Measurements from ENCODE around the gene ARHGEF39. TPM values are rescaled to one million over a fixed set of nuclear protein-coding genes. Genes with fewer than 3 reads are reported as not detected.

The ARHGEF39 gene
- total RNA-seq, 4 donors from 2014 or later, result 1.5 to 3.6 (median 2.4) TPM; not detected in 1

- Histone ChIP-seq H3K4me3 (no peak overlapping the region), H3K9me3 (no peaks in the 10 kb centered on the region), H3K27ac (no peak overlapping the region), H3K27me3 (no peaks in the 10 kb centered on the region), H3K36me3 (no peaks in the 10 kb centered on the region), H3K4me1 (no peaks in the 10 kb centered on the region)
- TF ChIP-seq CTCF (IDR thresholded peaks at IDR 0.05) (no peak), POLR2A (IDR thresholded peaks at IDR 0.05) (no peak)
- intact Hi-C loops (cut with DNase I; ENCODE audit: low total_unique reads), result no loop called here
- DNase-seq, result no peak
These were observed 55.2 kb downstream of the ARHGEF39 start for GRCh38 chr9:35609820-35610163.

Small RNA genes within 50 kb of the gene (microRNA-seq; reads per million reads assigned to microRNA genes)
- gene MIR6852 (ENCODE audit: borderline microRNAs expressed, borderline replicate concordance), result not detected

Small RNA genes within 50 kb of the gene (small RNA-seq; reads per million reads assigned to genes)
- gene RMRP (not detected), gene RN7SL22P (not detected)

Other genes starting within 250 kb of the ARHGEF39 start
- gene RUSC2, start 175.1 kb downstream of the ARHGEF39 start, total RNA-seq, result 10 to 100 TPM in 3 of 4 donors, 1 to 10 TPM in 1; 10.0 to 60.2 (median 16.8) TPM
- gene TESK1, start 59.9 kb downstream of the ARHGEF39 start, total RNA-seq, result 10 to 100 TPM in 3 of 4 donors, 1 to 10 TPM in 1; 2.0 to 59.7 (median 15.5) TPM
- 1 to 10 TPM in 2 of 4 donors, not detected in 2; 2.8 to 3.0 TPM for gene CD72, start 46.8 kb downstream of the ARHGEF39 start, total RNA-seq
- gene SIT1, start 14.3 kb downstream of the ARHGEF39 start, total RNA-seq, result under 1 TPM in 2 of 4 donors, not detected in 2; 0.21 to 0.51 TPM
- gene RMRP, start 7.2 kb downstream of the ARHGEF39 start, total RNA-seq, result over 10,000 TPM in 2 of 4 donors, 1,000 to 10,000 TPM in 2; 2,632 to 57,722 (median 9,015) TPM
- 100 to 1,000 TPM in 1 of 4 donors, 10 to 100 TPM in 2, 1 to 10 TPM in 1; 9.0 to 120 (median 32.1) TPM for gene CCDC107, start 6.9 kb downstream of the ARHGEF39 start, total RNA-seq
- under 1 TPM in 1 of 4 donors, not detected in 3; 0.14 TPM for gene CA9, start 8.7 kb upstream of the ARHGEF39 start, total RNA-seq
- 1,000 to 10,000 TPM in 2 of 4 donors, 100 to 1,000 TPM in 2; 491 to 2,682 (median 829) TPM for gene TPM2, start 24.7 kb upstream of the ARHGEF39 start, total RNA-seq
- 100 to 1,000 TPM; 202 to 540 (median 281) TPM for gene TLN1, start 67.0 kb upstream of the ARHGEF39 start, total RNA-seq
- gene CREB3, start 67.5 kb upstream of the ARHGEF39 start, total RNA-seq, result 100 to 1,000 TPM in 1 of 4 donors, 10 to 100 TPM in 3; 30.5 to 105 (median 47.2) TPM
- gene GBA2, start 84.0 kb upstream of the ARHGEF39 start, total RNA-seq, result 100 to 1,000 TPM in 1 of 4 donors, 10 to 100 TPM in 3; 26.9 to 104 (median 42.1) TPM
- gene RGP1, start 84.1 kb upstream of the ARHGEF39 start, total RNA-seq, result 10 to 100 TPM in 2 of 4 donors, 1 to 10 TPM in 2; 2.0 to 38.1 (median 10.3) TPM
- gene MSMP, start 89.1 kb upstream of the ARHGEF39 start, total RNA-seq, result not detected
- 10 to 100 TPM in 3 of 4 donors, 1 to 10 TPM in 1; 3.8 to 70.4 (median 31.7) TPM for gene NPR2, start 126.4 kb upstream of the ARHGEF39 start, total RNA-seq
- 1 to 10 TPM in 2 of 4 donors, under 1 TPM in 1, not detected in 1; 0.26 to 6.0 (median 4.0) TPM for gene SPAG8, start 147.1 kb upstream of the ARHGEF39 start, total RNA-seq
- gene HINT2, start 149.8 kb upstream of the ARHGEF39 start, total RNA-seq, result 10 to 100 TPM in 3 of 4 donors, not detected in 1; 11.3 to 38.2 (median 31.5) TPM
- gene FAM221B, start 163.5 kb upstream of the ARHGEF39 start, total RNA-seq, result not detected
- 10 to 100 TPM in 3 of 4 donors, 1 to 10 TPM in 1; 6.7 to 43.3 (median 14.6) TPM for gene TMEM8B, start 164.0 kb upstream of the ARHGEF39 start, total RNA-seq
- not detected for gene OR13J1, start 205.2 kb upstream of the ARHGEF39 start, total RNA-seq
- gene HRCT1, start 241.0 kb upstream of the ARHGEF39 start, total RNA-seq, result 10 to 100 TPM in 1 of 4 donors, 1 to 10 TPM in 1, under 1 TPM in 1, not detected in 1; 0.59 to 10.1 (median 1.4) TPM
- 10 to 100 TPM in 1 of 4 donors, 1 to 10 TPM in 1, under 1 TPM in 2; 0.29 to 11.7 (median 2.3) TPM for gene SPAAR, start 244.3 kb upstream of the ARHGEF39 start, total RNA-seq